DND-41 (cell line): Measurements from ENCODE around the gene ZC3H12A.

Experiments used
- ATAC-seq: fragments of 200-7000 bp; cut with Tn5 transposase; 3 replicates; pipeline ENCODE4 v1.9.1; 2021; ENCODE audit warnings: low read depth; ENCODE audit not compliant: insufficient read depth
- DNase-seq: peaks from one replicate; pipeline ENCODE4 v3.0.0-alpha.2; 2020
- H2AFZ ChIP-seq: 2 replicates; pipeline ENCODE4 v1.6.0; 2012; ENCODE audit warnings: low read depth, low read length
- H3K27ac ChIP-seq: 2 replicates; pipeline ENCODE4 v1.5.1; 2012; ENCODE audit warnings: low read length, inconsistent platforms
- H3K27me3 ChIP-seq: fragments of 200-600 bp; sonication (generic); 2 replicates; pipeline ENCODE4 v1.6.0; 2012; ENCODE audit warnings: low read length, mild to moderate bottlenecking, inconsistent platforms; ENCODE audit not compliant: insufficient read depth, poor library complexity
- H3K36me3 ChIP-seq: 2 replicates; pipeline ENCODE4 v1.5.1; 2012; ENCODE audit warnings: low read length, inconsistent platforms; ENCODE audit not compliant: insufficient read depth
- H3K4me1 ChIP-seq: 2 replicates; pipeline ENCODE4 v1.5.1; 2012; ENCODE audit warnings: mild to moderate bottlenecking, low read length; ENCODE audit not compliant: insufficient read depth
- H3K4me2 ChIP-seq: 2 replicates; pipeline ENCODE4 v1.6.0; 2012; ENCODE audit warnings: mild to moderate bottlenecking, moderate library complexity, low read length, inconsistent platforms; ENCODE audit not compliant: insufficient read depth
- H3K4me3 ChIP-seq, 2 experiments: fragments of 200-600 bp in 1 of 2; shearing (Covaris generic) in 1 of 2; 2 replicates each; pipeline ENCODE4 v1.5.1; 2012 to 2016; ENCODE audit warnings: inconsistent platforms in 2 of 2, low read length in 2 of 2, mild to moderate bottlenecking in 2 of 2, low read depth in 1 of 2, moderate library complexity in 1 of 2
- H3K79me2 ChIP-seq: 2 replicates; pipeline ENCODE4 v1.6.0; 2012; ENCODE audit warnings: low read length, inconsistent platforms; ENCODE audit not compliant: insufficient read depth
- H3K9ac ChIP-seq: 2 replicates; pipeline ENCODE4 v1.6.0; 2012; ENCODE audit warnings: low read depth, mild to moderate bottlenecking, inconsistent platforms, low read length, moderate library complexity
- H3K9me3 ChIP-seq: 2 replicates; pipeline ENCODE4 v1.5.1; 2012; ENCODE audit warnings: low read length, moderate library complexity, mild to moderate bottlenecking, inconsistent platforms; ENCODE audit not compliant: insufficient read depth, severe bottlenecking
- H4K20me1 ChIP-seq: 2 replicates; pipeline ENCODE4 v1.6.0; 2012; ENCODE audit warnings: low read length; ENCODE audit not compliant: insufficient read depth
- CTCF ChIP-seq: IDR thresholded peaks from 2 replicates; pipeline ENCODE4 v1.5.1; 2012; ENCODE audit warnings: borderline replicate concordance, low read length, moderate library complexity, mild to moderate bottlenecking; ENCODE audit not compliant: poor library complexity, severe bottlenecking; ENCODE audit errors: extremely low read depth
- EZH2 ChIP-seq: IDR thresholded peaks from 3 replicates; pipeline ENCODE4 v1.6.1; 2012; ENCODE audit warnings: borderline replicate concordance, low read depth, mild to moderate bottlenecking, moderate library complexity, low read length, inconsistent platforms; ENCODE audit not compliant: severe bottlenecking

Gene ZC3H12A

DNA sequence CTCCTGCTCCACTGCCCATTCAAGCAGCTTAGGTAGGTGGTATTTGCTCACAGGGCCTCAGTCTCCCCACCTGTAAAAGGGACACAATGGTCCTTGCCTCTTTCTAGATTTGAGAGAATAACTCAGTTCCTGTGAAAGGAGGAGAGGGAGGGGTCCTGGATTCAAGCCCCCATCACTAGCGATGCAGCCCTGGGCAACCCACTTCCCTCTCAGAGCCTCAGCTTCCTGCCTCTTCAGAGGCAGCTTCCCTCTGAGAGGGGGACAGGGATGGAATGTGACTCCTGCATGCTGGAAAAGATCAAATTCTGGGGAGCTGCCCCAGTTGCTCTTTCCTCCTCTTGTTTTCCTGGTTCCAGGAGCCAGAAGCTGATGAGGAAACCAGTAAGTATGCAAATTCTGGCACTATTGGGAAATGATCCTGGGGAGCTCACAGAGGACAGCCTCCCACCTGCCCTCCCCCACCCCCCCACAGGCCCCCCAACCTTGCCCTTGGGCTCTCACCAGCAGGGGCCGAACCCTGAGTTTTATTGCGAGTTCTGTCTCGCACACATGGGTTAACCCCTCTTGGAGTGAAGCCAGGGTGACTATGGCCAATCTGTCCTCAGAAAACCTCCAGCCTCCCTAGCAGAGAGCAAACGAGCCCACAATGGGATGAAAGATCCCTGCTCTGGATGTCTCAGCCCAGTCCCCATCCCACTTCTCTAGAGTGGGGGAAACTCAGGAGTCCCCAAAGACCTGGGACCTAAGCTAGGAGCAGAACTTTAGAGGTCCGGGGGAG is 11.7 kb downstream of the ZC3H12A start:
- Histone ChIP-seq H3K27me3 (no peaks in the 10 kb centered on the region), H3K36me3 (peaks cover 58% of the 10 kb centered on the region), H3K79me2 (no peaks in the 10 kb centered on the region), H3K4me2 (no peak overlapping the region), H4K20me1 (peaks cover 13% of the 10 kb centered on the region), H3K27ac (no peak overlapping the region), H3K4me1 (no peaks in the 10 kb centered on the region), H3K4me3 (no peak overlapping the region), H3K9ac (no peak overlapping the region), H3K9me3 (no peaks in the 10 kb centered on the region), H2AFZ (no peak overlapping the region)
- no peak for DNase-seq
- no peak for ATAC-seq
- no peak for TF ChIP-seq EZH2
- no peak for TF ChIP-seq CTCF

- H3K4me2 ChIP-seq, result no peak overlapping the region
- H3K27ac ChIP-seq, result peak overlapping the region; percentile 50; the same call in 1 of the 2 replicates
- H2AFZ ChIP-seq, result no peak overlapping the region
- peak; percentile 75 for DNase-seq
- no peaks in the 10 kb centered on the region for H3K79me2 ChIP-seq
- H3K36me3 ChIP-seq, result peaks cover 54% of the 10 kb centered on the region
- ATAC-seq, result peak; percentile 83
- H4K20me1 ChIP-seq, result peaks cover 13% of the 10 kb centered on the region
- H3K27me3 ChIP-seq, result no peaks in the 10 kb centered on the region
- H3K9me3 ChIP-seq, result no peaks in the 10 kb centered on the region
- H3K9ac ChIP-seq, result no peak overlapping the region
- no peak overlapping the region for H3K4me3 ChIP-seq
- peak; percentile 96 for TF ChIP-seq CTCF
- TF ChIP-seq EZH2, result no peak
- H3K4me1 ChIP-seq, result no peaks in the 10 kb centered on the region
These were observed 12.6 kb downstream of the ZC3H12A start for GRCh38 chr1:37486680-37487618.

GRCh38 chr1:37487619-37487984 is 13.2 kb downstream of the ZC3H12A start:
- no peak overlapping the region for H3K9ac ChIP-seq
- DNase-seq, result no peak
- no peak for ATAC-seq

More at GRCh38 chr1:37487619-37487984, 13.2 kb downstream of the ZC3H12A start:
- H4K20me1 ChIP-seq, result peaks cover 11% of the 10 kb centered on the region
- H3K4me3 ChIP-seq, result no peak overlapping the region
- no peak overlapping the region for H3K4me2 ChIP-seq
- TF ChIP-seq EZH2 (no peak), CTCF (no peak)
- H3K36me3 ChIP-seq, result peaks cover 49% of the 10 kb centered on the region
- H3K9me3 ChIP-seq, result no peaks in the 10 kb centered on the region
- no peaks in the 10 kb centered on the region for H3K79me2 ChIP-seq
- no peaks in the 10 kb centered on the region for H3K27me3 ChIP-seq
- no peak overlapping the region for H3K27ac ChIP-seq
- H2AFZ ChIP-seq, result no peak overlapping the region
- no peaks in the 10 kb centered on the region for H3K4me1 ChIP-seq
